ENCODE measurements around the gene HBS1L.
"Not testable (repeated sequence)": the region's sequence is repeated elsewhere in the genome, so short reads cannot be mapped to it uniquely, and the experiment has no call there.

Gene HBS1L

DNA sequence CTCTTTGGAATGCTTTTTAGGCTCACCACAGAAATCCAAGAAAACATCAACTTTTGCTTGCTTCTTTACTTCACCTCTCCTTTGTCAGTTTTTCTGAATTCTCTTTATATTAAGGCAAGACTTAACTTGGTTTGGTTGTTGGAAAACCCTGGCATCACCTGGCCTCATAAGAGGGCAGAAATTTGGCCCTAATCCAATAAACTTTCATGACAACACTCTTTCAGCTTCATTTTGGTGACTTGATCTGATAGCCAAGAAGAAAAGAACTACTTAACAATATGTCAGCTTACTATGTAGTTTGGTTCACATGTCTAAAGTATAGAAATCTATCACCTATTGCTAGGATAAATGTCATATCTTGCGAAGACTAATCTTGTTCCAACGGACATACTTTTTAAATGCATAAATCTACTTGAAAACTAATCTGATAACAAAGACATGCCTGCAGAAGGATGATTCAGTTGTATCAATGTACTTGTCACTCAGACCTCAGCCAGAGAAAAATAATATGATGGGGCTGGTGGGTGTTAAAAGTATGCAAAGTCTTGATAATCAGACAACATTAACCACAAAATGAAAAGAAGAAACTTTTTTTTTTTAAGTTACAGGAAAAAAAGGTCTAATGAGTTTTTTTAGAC, 19.3 kb upstream of the HBS1L start:
- DNase-seq = no peak

DNA sequence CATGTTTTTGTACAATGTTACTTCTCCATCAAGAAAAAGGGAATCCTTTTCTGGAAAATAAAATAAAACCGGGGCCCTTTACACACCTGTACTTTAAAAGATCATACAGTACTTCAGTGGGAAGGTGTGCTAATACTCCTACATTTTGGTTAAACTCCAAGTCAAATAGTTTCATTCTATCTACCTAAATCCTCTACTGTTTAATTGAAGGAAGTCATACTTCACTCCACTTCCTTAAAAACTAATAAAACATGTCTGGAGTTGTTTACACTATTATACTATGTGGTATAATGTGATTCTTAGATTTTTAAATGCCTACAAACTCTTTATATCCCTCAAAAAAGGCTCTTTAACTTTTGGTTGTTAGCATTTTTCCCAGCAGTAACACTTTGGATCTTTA, 18.6 kb upstream of the HBS1L start:
- DNase-seq = no peak

DNA sequence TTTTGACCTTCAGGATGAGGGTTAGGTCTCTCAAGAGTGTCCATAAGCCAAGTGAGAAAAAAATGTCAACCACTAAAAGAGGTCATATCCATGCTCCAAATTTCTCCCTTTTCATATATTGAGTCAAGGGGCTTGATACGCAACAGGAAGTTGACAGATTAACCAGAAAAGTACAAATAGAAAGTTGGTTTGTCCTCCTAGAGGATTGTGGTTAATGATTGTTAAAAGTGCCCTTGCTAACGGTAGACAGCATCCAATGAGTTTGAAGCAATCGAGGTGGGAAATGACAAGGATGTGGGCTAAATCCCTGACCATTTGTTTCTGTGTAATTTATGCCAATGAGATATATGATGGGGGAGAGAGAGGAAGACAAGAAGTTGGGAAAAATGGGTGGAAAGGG, 18.1 kb upstream of the HBS1L start:
- no peak for DNase-seq

DNA sequence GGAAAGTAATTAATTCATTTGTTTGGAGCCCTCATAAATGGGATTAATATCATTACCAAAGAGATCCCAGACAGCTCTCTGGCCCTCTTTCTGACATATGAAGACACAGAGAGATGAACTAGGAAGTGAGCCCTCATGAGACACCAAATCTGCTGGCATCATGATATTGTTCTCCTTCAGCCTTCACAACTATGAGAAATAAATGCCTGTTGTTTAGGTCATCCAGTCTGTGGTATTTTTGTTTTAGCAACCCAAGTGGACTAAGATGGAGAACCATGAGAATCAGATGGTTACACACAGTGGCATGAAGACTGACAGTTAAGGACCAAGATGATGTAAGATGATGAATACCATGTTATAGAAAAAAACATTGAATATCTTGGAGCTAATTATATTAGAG, 16.9 kb upstream of the HBS1L start:
- DNase-seq = no peak

DNA sequence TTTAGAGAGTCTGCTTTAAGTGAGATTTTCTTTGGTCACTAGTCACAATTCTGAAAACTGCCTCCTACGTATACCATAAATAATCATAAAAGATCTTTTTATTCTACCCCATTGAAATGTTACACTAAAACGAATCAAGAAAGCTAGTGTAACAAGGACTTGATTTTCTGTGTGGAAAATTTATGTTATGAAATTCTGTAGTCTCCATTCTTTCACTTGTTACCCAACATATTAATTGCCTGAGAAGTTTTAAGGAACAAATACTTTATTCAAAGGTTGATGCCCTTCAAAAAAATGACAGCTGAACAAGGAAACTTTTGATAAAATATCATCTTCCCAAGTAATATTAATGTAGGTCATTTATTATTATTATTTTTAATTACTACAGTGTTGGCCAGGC, 13.3 kb upstream of the HBS1L start:
- DNase-seq = no peak

DNA sequence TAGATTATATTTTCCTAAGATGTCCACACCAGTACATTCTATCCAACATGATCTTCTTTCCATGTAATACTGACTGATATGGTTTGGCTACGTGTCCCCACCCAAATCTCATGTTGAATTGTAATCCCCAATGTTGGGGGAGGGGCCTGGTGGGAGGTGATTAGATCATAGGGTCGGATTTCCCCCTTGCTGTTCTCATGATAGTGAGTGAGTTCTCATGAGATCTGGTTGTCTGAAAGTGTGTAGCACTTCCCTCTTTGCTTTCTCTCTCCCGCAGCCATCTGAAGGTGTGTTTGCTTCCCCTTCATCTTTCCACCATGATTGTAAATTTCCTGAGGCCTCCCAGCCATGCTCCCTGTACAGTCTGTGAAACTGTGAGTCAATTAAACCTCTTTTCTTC, 12.2 kb upstream of the HBS1L start:
- DNase-seq = no peak

DNA sequence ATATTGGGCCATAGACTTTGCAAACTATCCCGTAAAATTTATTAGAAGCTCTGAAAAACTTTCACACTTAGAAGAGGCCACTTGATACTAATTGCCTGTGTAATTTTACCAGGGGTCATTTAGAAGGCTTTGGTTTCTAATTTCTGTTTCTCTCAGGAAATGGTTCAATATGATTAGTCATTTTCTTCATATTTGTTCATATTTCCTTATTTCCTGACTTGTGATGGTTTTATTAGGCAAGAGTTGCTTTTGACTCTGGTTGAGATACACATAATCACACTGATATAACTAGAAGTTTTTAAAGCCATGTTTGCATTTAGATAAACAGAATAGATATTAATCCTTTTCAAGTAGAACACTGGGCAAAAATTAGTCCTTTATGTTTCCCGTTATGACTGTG, 11.8 kb upstream of the HBS1L start:
- DNase-seq = no peak

DNA sequence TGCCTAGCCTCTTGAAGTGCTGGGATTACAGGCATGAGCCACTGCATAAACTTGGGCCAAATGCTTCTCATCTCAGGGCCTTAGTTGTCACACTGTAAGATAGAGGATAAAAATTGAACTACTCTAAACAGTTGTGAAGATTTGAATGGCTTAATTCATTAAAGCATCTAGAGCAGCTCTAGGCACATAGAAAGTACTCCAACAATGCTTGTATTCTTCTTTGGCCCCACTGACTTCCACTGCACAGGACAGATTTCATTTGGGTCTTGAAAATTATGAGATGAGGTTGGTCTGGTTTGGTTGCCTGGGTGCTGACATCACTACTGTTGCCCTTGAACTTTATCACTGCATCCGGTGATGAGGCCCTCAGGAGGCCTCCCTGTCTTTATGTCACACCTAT, 10.0 kb upstream of the HBS1L start:
- DNase-seq = no peak

DNA sequence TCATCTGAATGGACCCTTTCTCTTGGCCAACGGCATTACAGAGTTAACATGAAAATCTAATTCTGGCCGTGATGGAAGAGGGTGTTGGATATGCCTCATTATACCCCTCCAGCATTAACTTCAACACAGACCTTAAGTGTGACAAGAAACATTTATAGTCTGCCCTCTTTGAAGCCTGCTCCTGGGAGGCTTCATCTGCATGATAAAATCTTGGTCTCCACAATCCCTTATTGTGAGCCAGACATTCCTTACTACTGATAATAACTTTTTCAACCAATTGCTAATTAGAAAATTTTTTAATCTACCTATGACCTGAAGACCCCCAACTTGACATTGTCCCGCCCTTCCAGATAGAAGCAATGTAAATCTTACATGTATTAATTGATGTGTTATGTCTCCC, 9.3 kb upstream of the HBS1L start:
- DNase-seq = no peak

DNA sequence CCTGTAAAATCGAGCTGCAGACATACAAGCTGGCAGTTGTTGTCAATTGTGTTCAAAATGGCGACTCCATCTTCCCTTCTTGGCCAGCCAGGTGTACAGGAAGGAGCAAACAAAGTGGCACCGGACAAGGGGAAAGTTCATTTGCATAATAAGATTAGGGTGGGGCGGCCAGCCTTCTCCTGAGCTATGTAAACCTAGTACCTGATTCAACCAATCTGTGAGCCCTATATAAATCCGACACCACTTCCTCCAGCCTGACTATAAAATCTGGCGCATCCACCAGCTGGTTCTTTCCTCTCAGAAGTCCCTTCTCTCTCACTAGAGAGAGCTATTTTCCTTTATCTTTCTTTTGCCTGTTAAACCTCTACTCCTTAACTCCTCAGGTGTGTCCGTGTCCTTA, 8.1 kb upstream of the HBS1L start:
- peak; percentile 85 to 88 for DNase-seq

DNA sequence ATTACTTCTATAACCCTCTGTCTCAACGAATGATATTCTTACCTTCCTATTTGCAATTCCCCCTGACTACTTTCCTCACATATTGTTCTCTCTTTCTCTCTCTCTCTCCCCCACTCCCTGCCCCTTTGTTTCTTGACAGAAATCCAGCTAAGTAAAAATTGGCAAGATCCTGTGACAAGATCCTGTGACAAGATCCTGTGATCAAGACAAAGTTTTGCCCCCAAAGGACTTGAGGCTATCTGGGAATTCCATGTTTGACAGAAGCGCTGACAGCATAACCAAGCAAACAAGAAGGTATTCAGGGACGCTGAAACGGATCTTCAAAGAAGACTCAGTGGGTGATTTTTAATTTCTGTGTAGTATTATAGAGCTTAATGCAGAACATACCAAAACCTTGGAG, 5.5 kb upstream of the HBS1L start:
- DNase-seq = no peak

DNA sequence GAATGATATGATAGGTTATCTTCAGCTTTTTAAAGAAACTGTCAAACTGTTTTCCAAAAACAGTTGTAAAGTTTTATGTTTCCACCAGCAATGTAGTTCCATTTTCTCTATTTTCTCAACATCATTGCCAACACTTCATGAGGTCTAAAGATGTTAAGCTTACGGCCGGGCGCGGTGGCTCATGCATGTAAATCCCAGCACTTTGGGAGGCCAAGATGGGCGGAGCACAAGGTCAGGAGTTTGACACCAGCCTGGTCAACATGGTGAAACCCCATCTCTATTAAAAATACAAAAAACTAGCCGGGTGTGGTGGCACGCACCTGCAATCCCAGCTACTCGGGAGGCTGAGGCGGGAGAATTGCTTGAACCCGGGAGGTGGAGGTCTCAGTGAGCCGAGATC, 3.7 kb upstream of the HBS1L start:
- not testable (repeated sequence) for DNase-seq

DNA sequence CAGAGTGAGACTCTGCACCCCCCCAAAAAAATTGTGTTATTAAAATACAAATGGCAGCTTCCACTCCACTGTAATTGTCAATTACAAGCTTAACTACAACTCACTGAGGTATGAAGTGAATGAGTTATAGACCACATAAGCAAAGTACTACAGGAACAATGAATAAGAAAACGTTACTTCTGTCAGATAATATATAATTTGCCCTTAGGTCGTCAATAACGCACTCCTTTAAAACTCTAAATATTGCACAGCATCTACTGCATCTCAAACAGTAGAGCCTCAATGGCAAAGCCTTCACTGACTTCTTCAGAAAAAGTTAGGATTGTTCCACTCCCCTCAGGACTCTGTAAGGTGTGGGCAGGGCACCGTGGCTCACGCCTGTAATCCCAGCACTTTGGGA, 2.0 kb upstream of the HBS1L start:
- no peak for DNase-seq

DNA sequence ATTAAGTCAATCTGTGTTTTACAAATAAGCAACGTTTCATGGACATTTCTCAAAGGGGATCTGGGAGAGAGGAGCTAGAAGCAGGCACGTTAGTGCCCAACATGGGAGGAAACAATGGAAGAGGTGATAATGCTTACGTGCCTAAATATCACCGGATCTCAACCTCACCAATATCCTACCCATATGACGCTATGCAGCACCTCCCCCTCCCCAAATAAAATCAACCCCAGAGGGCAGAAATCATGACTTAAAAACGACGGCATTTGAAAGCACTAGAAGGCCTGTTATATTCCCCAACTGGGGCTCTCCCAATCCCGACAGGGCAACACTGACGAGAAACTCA, 425 bp downstream of the HBS1L start:
- DNase-seq = peak in 1 of 2 experiments; percentile 34

DNA sequence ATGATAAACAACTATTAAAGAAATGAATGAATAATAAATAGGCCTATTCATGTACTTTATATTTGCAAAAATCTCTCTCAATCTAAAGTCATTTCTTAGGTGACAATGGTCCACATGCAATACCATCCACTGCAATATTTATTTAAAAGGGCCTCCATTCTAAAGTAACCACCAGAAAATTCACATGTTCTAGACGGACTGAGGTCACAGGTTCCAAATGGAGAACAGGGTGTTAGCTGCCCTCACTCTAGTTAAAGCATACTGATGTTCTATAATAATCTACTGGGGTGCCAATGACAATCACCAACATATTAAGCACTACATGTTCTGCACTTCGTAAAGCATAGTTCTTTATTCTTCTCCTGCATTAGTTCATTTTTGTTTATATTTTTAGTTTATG, 1.2 kb downstream of the HBS1L start:
- no peak for DNase-seq

DNA sequence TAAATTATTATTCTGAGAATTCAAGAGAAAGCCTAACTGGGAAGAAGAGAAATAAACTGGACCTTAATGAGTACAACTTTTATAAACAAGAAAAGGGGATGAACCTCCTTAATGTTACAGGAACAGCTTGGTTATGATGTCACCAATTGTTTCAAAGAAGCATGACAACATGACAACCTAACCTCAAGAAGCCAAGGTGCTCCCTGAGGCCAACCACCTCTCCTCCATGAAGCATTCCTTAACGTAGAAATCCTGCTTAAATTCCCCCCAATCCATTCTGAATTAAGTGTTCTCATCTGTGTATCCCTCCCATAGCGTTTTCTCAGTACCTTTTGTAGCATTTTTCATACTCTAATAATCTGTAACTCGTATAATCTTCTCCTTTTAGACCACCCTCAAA, 1.7 kb downstream of the HBS1L start:
- no peak for DNase-seq

DNA sequence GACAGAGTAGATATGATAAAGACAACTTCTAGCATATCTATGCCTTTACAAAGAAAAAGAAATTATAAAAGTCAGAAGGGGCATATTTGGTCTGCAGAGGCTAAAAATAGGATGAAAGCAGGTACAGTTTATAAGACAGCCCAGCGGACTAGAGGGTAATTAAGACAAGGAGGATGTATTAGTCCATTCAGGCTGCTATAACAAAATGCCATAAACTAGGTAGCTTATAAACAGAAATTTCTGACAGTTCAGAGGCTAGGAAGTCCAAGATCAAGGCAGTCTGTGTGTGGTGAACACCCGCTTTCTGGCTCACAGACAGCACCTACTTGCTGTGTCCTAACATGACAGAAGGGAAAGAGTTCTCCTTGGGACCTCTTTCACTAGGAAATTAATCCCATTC, 5.7 kb downstream of the HBS1L start:
- no peak for DNase-seq

DNA sequence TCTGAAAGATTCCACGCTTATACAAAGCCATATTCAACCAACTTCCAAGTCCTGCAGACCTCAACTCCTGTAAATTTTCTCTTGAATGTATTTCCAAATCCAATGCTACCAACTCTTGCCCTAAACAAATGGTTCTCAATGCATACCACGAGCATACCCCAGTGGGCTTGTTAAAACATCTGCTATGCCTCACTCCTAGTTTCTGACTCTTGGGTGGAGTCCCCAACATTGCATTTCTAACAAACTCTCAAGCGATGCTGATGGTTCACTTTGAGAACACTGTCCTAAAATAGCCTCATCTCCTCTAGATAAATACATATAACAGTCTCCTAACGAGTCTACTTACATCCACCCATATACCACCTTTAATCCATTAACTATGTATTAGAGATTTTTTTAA, 7.3 kb downstream of the HBS1L start:
- DNase-seq = no peak

DNA sequence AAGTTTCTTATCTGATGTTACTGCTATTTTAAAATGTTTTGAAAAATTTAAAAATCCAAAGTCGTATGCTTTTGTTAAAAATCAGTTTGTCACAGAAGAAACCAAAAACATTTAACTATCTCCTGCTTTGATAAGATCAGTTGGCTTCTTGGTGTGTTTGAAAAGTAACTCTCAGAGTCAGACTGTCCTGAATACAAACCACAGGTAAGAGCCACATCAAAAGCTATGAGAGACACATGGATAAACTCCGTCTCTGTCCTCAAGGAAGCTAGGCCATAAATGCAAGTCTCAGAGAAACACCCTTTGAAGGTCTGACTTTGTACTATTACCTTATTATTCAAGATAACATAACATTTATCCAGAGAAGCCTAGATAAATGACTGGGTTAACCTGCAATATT, 7.7 kb downstream of the HBS1L start:
- no peak for DNase-seq

DNA sequence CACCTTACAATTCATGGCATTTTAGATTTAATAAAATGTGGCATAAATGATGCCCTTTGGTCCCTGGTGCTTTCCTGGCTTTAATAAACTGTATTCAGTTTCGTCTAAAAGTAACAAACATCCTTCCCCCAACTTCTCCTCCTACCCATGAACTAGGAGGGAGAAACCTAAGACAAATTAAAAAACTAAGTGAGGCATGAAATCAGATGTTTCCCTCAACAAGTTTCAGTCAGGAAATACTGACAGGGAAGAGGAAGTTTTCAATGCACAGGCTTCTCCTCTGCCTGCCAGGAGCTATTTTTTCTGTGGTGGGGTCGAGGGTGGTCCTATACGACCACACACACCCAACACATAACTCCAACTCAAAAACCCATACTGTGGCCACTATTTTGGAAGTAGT, 10.0 kb downstream of the HBS1L start:
- DNase-seq = no peak

DNA sequence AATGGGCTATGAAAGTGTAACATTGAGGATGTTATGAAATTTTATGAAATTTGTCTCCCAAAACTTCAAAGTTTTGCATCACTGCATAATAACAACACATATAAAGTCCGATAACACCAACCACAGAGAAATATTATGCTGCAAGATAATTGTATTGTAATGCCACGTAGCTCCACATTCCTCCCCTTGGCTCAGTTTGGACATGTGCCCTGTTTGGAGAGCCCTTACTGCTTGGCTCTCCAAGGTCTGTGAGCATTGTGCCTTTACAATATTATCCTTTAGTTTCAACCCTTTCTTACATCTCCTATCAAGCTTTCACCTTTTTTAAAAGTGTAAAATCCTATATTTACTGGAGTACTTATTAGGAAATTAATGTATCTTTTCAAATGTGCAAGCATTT, 10.8 kb downstream of the HBS1L start:
- no peak for DNase-seq

DNA sequence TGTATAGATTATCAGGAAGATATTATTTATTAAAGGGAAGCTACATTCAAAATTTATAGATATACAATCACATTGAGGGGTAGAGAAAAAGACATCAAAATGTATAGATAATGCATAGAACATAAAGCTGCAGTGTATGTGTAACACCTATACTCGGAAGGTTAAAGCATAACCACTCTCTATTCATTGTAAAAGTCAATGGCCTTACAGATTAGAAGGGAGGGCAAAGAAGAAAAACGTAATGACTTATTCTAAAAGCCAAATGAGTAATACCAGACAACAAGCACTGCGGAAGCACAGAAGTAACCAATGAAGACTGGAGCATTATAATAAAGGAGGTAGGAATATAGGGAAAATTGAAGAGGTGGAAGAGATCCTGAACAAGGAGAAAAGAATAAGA, 11.3 kb downstream of the HBS1L start:
- DNase-seq = no peak

DNA sequence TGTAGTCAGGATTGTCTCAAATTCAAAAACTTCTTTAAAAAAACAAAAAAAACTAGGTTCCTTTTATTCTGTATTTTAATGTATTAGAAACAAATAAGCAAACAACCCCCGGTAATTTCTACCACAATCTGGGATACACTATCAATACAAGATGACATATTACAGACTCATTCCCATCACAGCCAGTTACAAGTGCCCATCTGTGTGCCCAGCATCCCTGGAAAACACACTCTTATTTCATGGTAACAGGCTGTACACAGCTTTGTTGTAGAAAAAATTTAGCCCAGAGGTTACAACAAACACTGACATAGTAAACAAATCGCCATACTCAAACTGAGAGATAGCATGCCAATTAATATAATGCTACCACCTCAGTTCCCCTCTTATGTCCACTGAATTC, 16.3 kb downstream of the HBS1L start:
- DNase-seq = no peak

DNA sequence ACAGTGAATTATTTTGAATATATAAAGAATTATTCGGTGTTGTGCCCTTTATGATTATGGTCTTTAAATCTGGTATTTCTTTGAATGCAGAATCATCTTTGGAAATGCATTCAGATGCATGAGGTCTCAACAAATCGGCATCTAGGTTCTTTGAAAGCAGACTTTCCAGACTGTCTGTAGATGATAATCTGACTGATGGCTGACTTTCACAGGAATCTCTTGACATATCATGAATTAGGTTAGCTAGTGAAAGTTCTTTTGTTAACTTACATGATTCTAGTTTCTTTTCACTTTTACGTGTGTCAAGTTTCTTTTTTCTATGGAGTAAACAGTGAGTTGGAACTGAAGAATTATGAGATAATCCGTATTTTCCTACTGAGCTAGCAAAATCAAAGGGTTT, 17.1 kb downstream of the HBS1L start:
- no peak for DNase-seq

DNA sequence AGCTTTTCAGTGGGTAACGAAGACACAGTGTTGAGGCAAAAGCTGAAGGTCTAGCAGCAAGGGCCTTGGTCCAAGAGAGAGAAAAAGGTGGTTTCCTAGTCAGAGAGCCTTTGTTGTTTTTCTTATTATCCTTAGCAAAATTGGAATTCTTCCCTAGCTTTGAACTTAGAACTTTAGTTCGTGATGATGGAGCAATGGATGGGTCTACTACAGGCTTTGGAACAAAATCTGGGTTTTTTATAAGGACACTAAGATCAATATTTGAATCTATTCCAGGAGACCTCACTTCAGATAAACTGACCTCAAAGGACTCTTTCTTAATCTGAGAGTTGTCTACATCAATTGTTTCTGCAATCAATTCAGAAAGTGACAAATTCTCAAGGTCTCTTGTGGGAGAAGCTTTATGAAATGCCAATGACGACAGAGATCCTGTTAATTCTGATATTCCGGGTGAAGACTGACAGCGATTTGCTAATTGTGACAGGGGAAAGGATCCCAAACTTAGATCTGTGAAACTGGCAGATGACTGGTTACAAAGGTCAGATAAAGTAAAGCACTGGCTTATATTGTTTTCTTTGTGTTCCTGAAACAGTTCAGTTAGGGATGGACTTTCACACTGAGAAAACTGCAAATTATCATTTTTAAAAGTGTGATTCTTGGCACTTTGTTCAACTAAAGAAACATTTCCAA, 17.7 kb downstream of the HBS1L start:
- DNase-seq = no peak

Data from NCI-H526 (cell line).